Measurements from ENCODE around the gene KRABD2.

Gene KRABD2

GRCh38 chr17:8412089-8412488 lies 35.6 kb upstream of the KRABD2 start:
- in situ Hi-C loops (cut with MboI), result loop anchor here (10.0 kb wide), 1 partner anchor 343 kb away; the partner anchor contains the start of gene SPDYE4
- Histone ChIP-seq H3K9me3 (ENCODE audit: low read depth) (no peaks in the 10 kb centered on the region), H3K36me3 (ENCODE audit: low read depth) (no peaks in the 10 kb centered on the region), H3K9me2 (ENCODE audit: insufficient read depth) (no peaks in the 10 kb centered on the region), H3K4me3 (no peak overlapping the region), H3K79me2 (ENCODE audit: insufficient read depth) (no peaks in the 10 kb centered on the region), H3F3A (ENCODE audit: insufficient read depth) (peaks cover 6% of the 10 kb centered on the region; the same call in 1 of the 2 replicates), H4K20me1 (ENCODE audit: insufficient read depth) (no peaks in the 10 kb centered on the region), H3K9ac (no peak overlapping the region), H3K4me2 (ENCODE audit: unreplicated experiment) (no peak overlapping the region), H3K27me3 (replicated peaks; ENCODE audit: insufficient read depth) (no peaks in the 10 kb centered on the region), H2AFZ (no peak overlapping the region), H3K27ac (no peak overlapping the region), H3K4me1 (ENCODE audit: insufficient read depth) (peaks cover 7% of the 10 kb centered on the region; the same call in 1 of the 2 replicates)
- 60 to 63% methylated on average over 5 of the region's 5 CpGs for WGBS, 2 experiments (ENCODE audit: low coverage in 1 of 2, low lambda C conversion rate in 2 of 2, missing lambda C conversion rate in 2 of 2)
- TF ChIP-seq EZH2 (IDR thresholded peaks at IDR 0.05; ENCODE audit: insufficient read depth, poor library complexity, severe bottlenecking), result no peak
- no peak for TF ChIP-seq EZH2phosphoT487 (IDR thresholded peaks at IDR 0.05; ENCODE audit: insufficient read depth, low read depth)
- DNase-seq, result no peak

GRCh38 chr17:8410883-8411238 lies 34.4 kb upstream of the KRABD2 start:
- DNase-seq, result no peak
- in situ Hi-C loops (cut with MboI), result loop anchor here (10.0 kb wide), 1 partner anchor 344 kb away; the partner anchor contains the start of gene SPDYE4

DNA sequence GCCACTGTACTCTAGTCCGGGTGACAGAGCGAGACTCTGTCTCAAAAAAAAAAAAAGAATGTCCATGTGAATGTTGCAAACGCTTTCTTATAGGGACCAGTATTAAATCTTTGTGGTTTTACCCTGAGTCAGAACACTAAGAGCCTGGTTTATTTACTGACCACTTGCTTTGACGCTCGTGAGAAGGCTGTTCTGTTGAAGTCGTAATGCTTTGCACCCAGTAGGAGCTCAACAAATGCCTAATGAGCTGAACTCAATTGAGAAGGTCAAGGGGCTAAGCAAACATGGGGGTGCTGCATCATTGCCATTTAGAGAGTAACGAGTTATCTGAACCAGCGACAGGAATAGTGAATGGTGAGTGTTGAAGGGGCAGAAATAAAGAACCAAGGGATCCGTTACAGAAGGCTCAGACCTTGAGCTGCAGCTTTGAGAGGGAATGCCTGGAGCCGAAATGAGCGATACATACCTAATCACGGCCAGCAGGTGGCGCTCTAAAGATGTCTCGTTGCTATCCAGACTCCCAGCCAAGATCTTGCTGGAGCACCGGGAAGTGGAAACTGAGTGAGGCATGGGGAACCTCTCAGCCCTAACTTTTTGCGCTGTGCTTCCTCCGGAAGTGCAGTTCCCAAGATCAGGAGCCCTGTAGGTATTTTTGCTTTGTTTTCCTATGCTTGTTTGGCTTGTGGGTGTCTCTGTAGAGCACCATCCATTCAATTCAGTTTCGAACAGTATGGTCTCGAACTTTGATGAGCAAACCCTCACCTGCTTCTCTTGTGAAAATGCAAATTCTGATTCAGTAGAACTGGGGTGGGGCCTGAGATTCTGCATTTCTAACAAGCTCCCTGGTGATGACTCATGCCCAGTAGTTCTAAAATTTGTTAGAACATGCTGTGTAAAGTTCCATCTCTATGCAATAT lies 33.7 kb upstream of the KRABD2 start:
- Histone ChIP-seq H3K9ac (no peak overlapping the region), H3K4me3 (no peak overlapping the region), H3K9me2 (ENCODE audit: insufficient read depth) (no peaks in the 10 kb centered on the region), H3K27ac (no peak overlapping the region), H3K4me2 (ENCODE audit: unreplicated experiment) (no peak overlapping the region), H2AFZ (peak overlapping the region; percentile 65), H4K20me1 (ENCODE audit: insufficient read depth) (no peaks in the 10 kb centered on the region), H3K4me1 (ENCODE audit: insufficient read depth) (peaks cover 7% of the 10 kb centered on the region; the same call in 1 of the 2 replicates), H3K9me3 (ENCODE audit: low read depth) (no peaks in the 10 kb centered on the region), H3K79me2 (ENCODE audit: insufficient read depth) (no peaks in the 10 kb centered on the region), H3K27me3 (replicated peaks; ENCODE audit: insufficient read depth) (no peaks in the 10 kb centered on the region), H3F3A (ENCODE audit: insufficient read depth) (peaks cover 6% of the 10 kb centered on the region; the same call in 1 of the 2 replicates), H3K36me3 (ENCODE audit: low read depth) (no peaks in the 10 kb centered on the region)
- in situ Hi-C loops (cut with MboI), result loop anchor here (10.0 kb wide), 1 partner anchor 345 kb away; the partner anchor contains the start of gene SPDYE4
- DNase-seq, result peak; percentile 93
- TF ChIP-seq EZH2phosphoT487 (IDR thresholded peaks at IDR 0.05; ENCODE audit: insufficient read depth, low read depth) (no peak), EZH2 (IDR thresholded peaks at IDR 0.05; ENCODE audit: insufficient read depth, poor library complexity, severe bottlenecking) (no peak)
- 26 to 27% methylated on average over 19 of the region's 19 CpGs for WGBS, 2 experiments (ENCODE audit: low coverage in 1 of 2, low lambda C conversion rate in 2 of 2, missing lambda C conversion rate in 2 of 2)

More at GRCh38 chr17:8410883-8411238, 34.4 kb upstream of the KRABD2 start:
- no peaks in the 10 kb centered on the region for H3K36me3 ChIP-seq (ENCODE audit: low read depth)
- 79 to 85% methylated on average over 1 of the region's 1 CpG for WGBS, 2 experiments (ENCODE audit: low coverage in 1 of 2, low lambda C conversion rate in 2 of 2, missing lambda C conversion rate in 2 of 2)
- no peaks in the 10 kb centered on the region for H4K20me1 ChIP-seq (ENCODE audit: insufficient read depth)
- no peak overlapping the region for H3K9ac ChIP-seq
- H3K79me2 ChIP-seq (ENCODE audit: insufficient read depth), result no peaks in the 10 kb centered on the region
- no peaks in the 10 kb centered on the region for H3K9me3 ChIP-seq (ENCODE audit: low read depth)
- TF ChIP-seq EZH2phosphoT487 (IDR thresholded peaks at IDR 0.05; ENCODE audit: insufficient read depth, low read depth), result no peak
- no peak for TF ChIP-seq EZH2 (IDR thresholded peaks at IDR 0.05; ENCODE audit: insufficient read depth, poor library complexity, severe bottlenecking)
- H3K4me2 ChIP-seq (ENCODE audit: unreplicated experiment), result no peak overlapping the region
- peaks cover 7% of the 10 kb centered on the region; the same call in 1 of the 2 replicates for H3K4me1 ChIP-seq (ENCODE audit: insufficient read depth)
- H3K4me3 ChIP-seq, result no peak overlapping the region
- H3K9me2 ChIP-seq (ENCODE audit: insufficient read depth), result no peaks in the 10 kb centered on the region
- H3K27ac ChIP-seq, result no peak overlapping the region
- H2AFZ ChIP-seq, result no peak overlapping the region
- H3K27me3 ChIP-seq (replicated peaks; ENCODE audit: insufficient read depth), result no peaks in the 10 kb centered on the region
- H3F3A ChIP-seq (ENCODE audit: insufficient read depth), result peaks cover 6% of the 10 kb centered on the region; the same call in 1 of the 2 replicates

GRCh38 chr17:8408371-8408770 lies 31.9 kb upstream of the KRABD2 start:
- no peak overlapping the region for H3K9ac ChIP-seq
- no peaks in the 10 kb centered on the region for H3K9me2 ChIP-seq (ENCODE audit: insufficient read depth)
- H3K27me3 ChIP-seq (replicated peaks; ENCODE audit: insufficient read depth), result no peaks in the 10 kb centered on the region
- no peaks in the 10 kb centered on the region for H3K9me3 ChIP-seq (ENCODE audit: low read depth)
- peaks cover 6% of the 10 kb centered on the region; the same call in 1 of the 2 replicates for H3F3A ChIP-seq (ENCODE audit: insufficient read depth)
- H3K4me2 ChIP-seq (ENCODE audit: unreplicated experiment), result no peak overlapping the region
- H3K79me2 ChIP-seq (ENCODE audit: insufficient read depth), result no peaks in the 10 kb centered on the region
- no peaks in the 10 kb centered on the region for H3K36me3 ChIP-seq (ENCODE audit: low read depth)
- in situ Hi-C loops (cut with MboI), result no loop called here
- peaks cover 7% of the 10 kb centered on the region; the same call in 1 of the 2 replicates for H3K4me1 ChIP-seq (ENCODE audit: insufficient read depth)
- TF ChIP-seq EZH2phosphoT487 (IDR thresholded peaks at IDR 0.05; ENCODE audit: insufficient read depth, low read depth), result no peak
- TF ChIP-seq EZH2 (IDR thresholded peaks at IDR 0.05; ENCODE audit: insufficient read depth, poor library complexity, severe bottlenecking), result no peak
- no peak overlapping the region for H3K4me3 ChIP-seq
- WGBS, 2 experiments (ENCODE audit: low coverage in 1 of 2, low lambda C conversion rate in 2 of 2, missing lambda C conversion rate in 2 of 2), result 55 to 64% methylated on average over 13 to 14 of the region's 14 CpGs
- DNase-seq, result no peak
- no peaks in the 10 kb centered on the region for H4K20me1 ChIP-seq (ENCODE audit: insufficient read depth)
- no peak overlapping the region for H2AFZ ChIP-seq
- no peak overlapping the region for H3K27ac ChIP-seq
